Measurements from ENCODE around the gene LMF1. TPM values are rescaled to one million over a fixed set of nuclear protein-coding genes. Genes with fewer than 3 reads are reported as not detected.

The LMF1 gene
- polyA plus RNA-seq, 1 donor (not counting 4 experiments of a cell fraction or from before 2014, with no cell fraction given): 3.1 TPM

GRCh38 chr16:836221-836620 lies 134.6 kb downstream of the LMF1 start:
- Histone ChIP-seq H3K36me3 (ENCODE audit: control insufficient read depth in 2 of 2, extremely low read depth in 1 of 2, insufficient read depth in 2 of 2, low read length in 2 of 2) (no peaks in the 10 kb centered on the region), H3K4me1 (ENCODE audit: control insufficient read depth, extremely low read depth, insufficient read depth, low read length) (no peaks in the 10 kb centered on the region), H4K20me1 (ENCODE audit: control insufficient read depth, extremely low read depth, insufficient read depth, low read length) (no peaks in the 10 kb centered on the region), H3K27me3 (ENCODE audit: control insufficient read depth, extremely low read depth, insufficient read depth, low read length) (no peaks in the 10 kb centered on the region), H3K4me3 (ENCODE audit: control insufficient read depth in 2 of 3, extremely low read depth in 1 of 3, insufficient read depth in 2 of 3, low read depth in 1 of 3, low read length in 3 of 3) (no peak overlapping the region), H3K9ac (ENCODE audit: control insufficient read depth, extremely low read depth, insufficient read depth, low read length) (no peak overlapping the region), H2AFZ (ENCODE audit: control insufficient read depth, low read length) (no peak overlapping the region), H3K4me2 (ENCODE audit: control insufficient read depth, extremely low read depth, insufficient read depth, low read depth, low read length) (no peak overlapping the region), H3K79me2 (ENCODE audit: control insufficient read depth, insufficient read depth, low read length) (no peaks in the 10 kb centered on the region), H3K9me3 (ENCODE audit: control insufficient read depth, low read depth, low read length) (no peaks in the 10 kb centered on the region), H3K9me1 (ENCODE audit: control insufficient read depth, extremely low read depth, insufficient read depth, low read length) (no peaks in the 10 kb centered on the region), H3K27ac (ENCODE audit: control insufficient read depth, insufficient read depth, low read length) (no peak overlapping the region)
- DNase-seq (ENCODE audit: low read depth, low spot score) (no peak), FAIRE-seq (no peak)
- no peak for TF ChIP-seq EZH2 (IDR thresholded peaks at IDR 0.05; ENCODE audit: low read length)
- no peak for TF ChIP-seq CTCF (optimal IDR thresholded peaks at IDR 0.05 in 1 of 3, IDR thresholded peaks at IDR 0.05 in 1 of 3, conservative IDR thresholded peaks at IDR 0.05 in 1 of 3; ENCODE audit: extremely low read depth in 1 of 3, insufficient read depth in 2 of 3, low read length in 3 of 3)
- dilution Hi-C loops (cut with MboI; ENCODE audit: extremely low pct_ligation_motif_present, low sequenced_read_pairs): no loop called here

- no peaks in the 10 kb centered on the region for H3K79me2 ChIP-seq (ENCODE audit: control insufficient read depth, insufficient read depth, low read length)
- no peaks in the 10 kb centered on the region for H3K27me3 ChIP-seq (ENCODE audit: control insufficient read depth, extremely low read depth, insufficient read depth, low read length)
- no peaks in the 10 kb centered on the region for H3K36me3 ChIP-seq (ENCODE audit: control insufficient read depth in 2 of 2, extremely low read depth in 1 of 2, insufficient read depth in 2 of 2, low read length in 2 of 2)
- H3K9me1 ChIP-seq (ENCODE audit: control insufficient read depth, extremely low read depth, insufficient read depth, low read length): no peaks in the 10 kb centered on the region
- no peak overlapping the region for H3K27ac ChIP-seq (ENCODE audit: control insufficient read depth, insufficient read depth, low read length)
- DNase-seq (ENCODE audit: low read depth, low spot score): no peak
- no peaks in the 10 kb centered on the region for H3K9me3 ChIP-seq (ENCODE audit: control insufficient read depth, low read depth, low read length)
- no peak for FAIRE-seq
- no peaks in the 10 kb centered on the region for H4K20me1 ChIP-seq (ENCODE audit: control insufficient read depth, extremely low read depth, insufficient read depth, low read length)
- TF ChIP-seq CTCF (optimal IDR thresholded peaks at IDR 0.05 in 1 of 3, IDR thresholded peaks at IDR 0.05 in 1 of 3, conservative IDR thresholded peaks at IDR 0.05 in 1 of 3; ENCODE audit: extremely low read depth in 1 of 3, insufficient read depth in 2 of 3, low read length in 3 of 3): no peak
- no peak for TF ChIP-seq EZH2 (IDR thresholded peaks at IDR 0.05; ENCODE audit: low read length)
- H3K4me3 ChIP-seq (ENCODE audit: control insufficient read depth in 2 of 3, extremely low read depth in 1 of 3, insufficient read depth in 2 of 3, low read depth in 1 of 3, low read length in 3 of 3): no peak overlapping the region
- no peak overlapping the region for H2AFZ ChIP-seq (ENCODE audit: control insufficient read depth, low read length)
- dilution Hi-C loops (cut with MboI; ENCODE audit: extremely low pct_ligation_motif_present, low sequenced_read_pairs): no loop called here
- no peak overlapping the region for H3K4me2 ChIP-seq (ENCODE audit: control insufficient read depth, extremely low read depth, insufficient read depth, low read depth, low read length)
- no peaks in the 10 kb centered on the region for H3K4me1 ChIP-seq (ENCODE audit: control insufficient read depth, extremely low read depth, insufficient read depth, low read length)
- no peak overlapping the region for H3K9ac ChIP-seq (ENCODE audit: control insufficient read depth, extremely low read depth, insufficient read depth, low read length)
These were observed 135.4 kb downstream of the LMF1 start for GRCh38 chr16:835373-835772.

All from keratinocyte (primary cell).